GM12874 (cell line): ENCODE measurements around the gene MORN5.

Source experiments
- TF ChIP-seq, protein P1 (sequence below): IDR thresholded peaks from 2 replicates; pipeline ENCODE4 v1.5.1; 2011; ENCODE audit warnings: low read depth, mild to moderate bottlenecking, control low read depth, low read length, moderate library complexity; ENCODE audit not compliant: insufficient read depth

The MORN5 gene

DNA sequence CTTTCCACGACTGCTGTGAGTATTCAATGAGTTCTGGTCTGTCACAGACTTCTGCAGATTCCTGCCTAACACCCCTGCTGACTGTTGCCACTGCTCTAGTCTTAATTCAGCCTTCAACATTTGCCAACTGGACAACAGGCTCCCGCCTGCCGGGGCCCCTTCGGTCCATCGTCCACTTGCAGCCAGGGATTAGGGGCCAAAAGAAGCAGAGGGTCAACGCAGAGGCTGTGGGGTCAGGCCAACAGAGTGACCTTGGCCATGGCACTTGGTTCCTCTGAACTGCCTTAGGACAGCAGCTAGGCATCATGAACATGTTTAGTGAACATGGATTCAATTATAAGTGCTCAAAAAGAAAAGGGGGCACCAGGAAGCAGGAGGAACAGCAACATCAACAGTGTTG, 28.7 kb downstream of the MORN5 start:
- TF ChIP-seq, protein P1, sequence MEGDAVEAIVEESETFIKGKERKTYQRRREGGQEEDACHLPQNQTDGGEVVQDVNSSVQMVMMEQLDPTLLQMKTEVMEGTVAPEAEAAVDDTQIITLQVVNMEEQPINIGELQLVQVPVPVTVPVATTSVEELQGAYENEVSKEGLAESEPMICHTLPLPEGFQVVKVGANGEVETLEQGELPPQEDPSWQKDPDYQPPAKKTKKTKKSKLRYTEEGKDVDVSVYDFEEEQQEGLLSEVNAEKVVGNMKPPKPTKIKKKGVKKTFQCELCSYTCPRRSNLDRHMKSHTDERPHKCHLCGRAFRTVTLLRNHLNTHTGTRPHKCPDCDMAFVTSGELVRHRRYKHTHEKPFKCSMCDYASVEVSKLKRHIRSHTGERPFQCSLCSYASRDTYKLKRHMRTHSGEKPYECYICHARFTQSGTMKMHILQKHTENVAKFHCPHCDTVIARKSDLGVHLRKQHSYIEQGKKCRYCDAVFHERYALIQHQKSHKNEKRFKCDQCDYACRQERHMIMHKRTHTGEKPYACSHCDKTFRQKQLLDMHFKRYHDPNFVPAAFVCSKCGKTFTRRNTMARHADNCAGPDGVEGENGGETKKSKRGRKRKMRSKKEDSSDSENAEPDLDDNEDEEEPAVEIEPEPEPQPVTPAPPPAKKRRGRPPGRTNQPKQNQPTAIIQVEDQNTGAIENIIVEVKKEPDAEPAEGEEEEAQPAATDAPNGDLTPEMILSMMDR, result no peak

- TF ChIP-seq, protein P1, result no peak
Observed at GRCh38 chr9:122190597-122191381, 31.1 kb downstream of the MORN5 start.

- TF ChIP-seq, protein P1, result no peak
Observed at GRCh38 chr9:122191584-122191983, 31.9 kb downstream of the MORN5 start.

DNA sequence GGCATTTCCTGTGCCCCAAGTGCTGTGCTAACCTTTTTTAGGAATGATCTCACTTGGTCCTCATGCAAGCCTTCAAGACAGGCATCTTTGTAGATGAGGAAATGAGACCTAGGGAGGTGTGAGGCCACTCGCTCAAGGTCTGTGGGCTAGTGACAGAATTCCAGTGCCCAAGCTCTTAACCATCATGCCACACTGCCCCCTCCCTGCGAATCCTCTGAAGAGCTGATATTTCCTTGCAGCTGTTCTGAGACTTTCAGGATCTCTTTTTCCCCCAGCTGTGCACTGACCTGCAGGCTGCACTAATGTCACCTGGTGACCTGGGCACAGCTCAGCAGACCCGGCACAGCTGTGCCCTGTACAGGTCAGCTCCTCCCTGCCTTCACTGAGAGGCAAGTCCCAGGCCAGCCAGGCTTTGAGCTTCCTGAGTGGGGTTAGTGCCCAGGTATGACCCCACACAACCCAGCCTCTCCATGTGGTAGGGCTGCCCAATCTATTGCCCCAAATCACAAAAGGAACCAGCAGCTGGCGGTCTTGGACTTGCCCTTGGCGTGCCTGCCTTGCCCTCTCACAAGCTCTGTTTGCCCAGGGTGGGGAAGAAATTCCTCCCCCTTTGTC, 32.7 kb downstream of the MORN5 start:
- TF ChIP-seq, protein P1, result no peak

- TF ChIP-seq, protein P1, result no peak
Observed at GRCh38 chr9:122192914-122193525, 33.3 kb downstream of the MORN5 start.

GRCh38 chr9:122193651-122194050, 33.9 kb downstream of the MORN5 start:
- TF ChIP-seq, protein P1, result no peak

- TF ChIP-seq, protein P1, result no peak
Observed at GRCh38 chr9:122195875-122196274, 36.2 kb downstream of the MORN5 start.
